CD4-positive, alpha-beta T cell (primary cell): ENCODE measurements around the gene C16orf95. TPM values are rescaled to one million over a fixed set of nuclear protein-coding genes. Genes with fewer than 3 reads are reported as not detected.

Experiments used
- ATAC-seq: fragments of 200-7000 bp; cut with Tn5 transposase; one replicate; pipeline ENCODE4 v1.10.0; 2022; ENCODE audit warnings: mild to moderate bottlenecking; ENCODE audit not compliant: poor library complexity
- CTCF ChIA-PET: fragments of 350-600 bp; sonication (Branson Sonifier 250); formaldehyde crosslinking; loops from one replicate; lab custom pipeline; 2021; ENCODE audit warnings: antibody characterized with exemption, inconsistent platforms; lab: Charles Lee
- POLR2A ChIA-PET: fragments of 350-600 bp; sonication (Branson Sonifier 250); formaldehyde crosslinking; loops from one replicate; lab custom pipeline; 2021; ENCODE audit warnings: antibody characterized with exemption, inconsistent platforms; lab: Charles Lee
- DNase-seq, 14 experiments: peaks; one replicate each; pipeline ENCODE4 v3.0.0-alpha.2; 2013 to 2020; ENCODE audit warnings: mixed read lengths in 2 of 14
- H3K27ac ChIP-seq, 2 donors: one replicate each; pipeline versions ENCODE4 v1.5.1 to v1.7.0; 2013; ENCODE audit warnings: low read length in 2 of 2, low read depth in 1 of 2, mild to moderate bottlenecking in 1 of 2
- H3K27me3 ChIP-seq, 2 experiments: 1 replicate in 1 of 2; 2 replicates in 1 of 2; pipeline versions ENCODE4 v1.6.1 to v1.7.0; 2013; ENCODE audit warnings: low read length in 2 of 2, control low read depth in 1 of 2, mild to moderate bottlenecking in 1 of 2, moderate library complexity in 1 of 2; ENCODE audit not compliant: insufficient read depth in 2 of 2, control insufficient read depth in 1 of 2
- H3K36me3 ChIP-seq: one replicate; pipeline ENCODE4 v1.6.1; 2013; ENCODE audit warnings: low read length, control low read depth; ENCODE audit not compliant: insufficient read depth
- H3K4me1 ChIP-seq: one replicate; pipeline ENCODE4 v1.6.1; 2013; ENCODE audit warnings: low read length, control low read depth; ENCODE audit not compliant: insufficient read depth
- H3K4me3 ChIP-seq: one replicate; pipeline ENCODE4 v1.5.1; 2013; ENCODE audit warnings: mild to moderate bottlenecking, low read length, moderate library complexity
- H3K9me3 ChIP-seq, 2 experiments: 1 replicate in 1 of 2; 2 replicates in 1 of 2; pipeline versions ENCODE4 v1.6.1 to v1.7.0; 2013; ENCODE audit warnings: low read length in 2 of 2, mild to moderate bottlenecking in 2 of 2, control low read depth in 1 of 2, moderate library complexity in 1 of 2; ENCODE audit not compliant: control insufficient read depth in 1 of 2, insufficient read depth in 1 of 2
- H3K27ac Mint-ChIP-seq: one replicate; pipeline ENCODE4 v1.8.0; 2020; ENCODE audit warnings: mixed read lengths
- H3K27me3 Mint-ChIP-seq: one replicate; pipeline ENCODE4 v1.8.0; 2021; ENCODE audit warnings: mixed read lengths
- H3K36me3 Mint-ChIP-seq: one replicate; pipeline ENCODE4 v1.8.0; 2021; ENCODE audit warnings: low read depth, mixed read lengths
- H3K4me1 Mint-ChIP-seq: one replicate; pipeline ENCODE4 v1.8.0; 2021; ENCODE audit warnings: low read depth, mixed read lengths
- H3K4me3 Mint-ChIP-seq: one replicate; pipeline ENCODE4 v1.8.0; 2020; ENCODE audit warnings: mild to moderate bottlenecking, mixed read lengths
- H3K9me3 Mint-ChIP-seq: one replicate; pipeline ENCODE4 v1.8.0; 2020; ENCODE audit warnings: mixed read lengths
- intact Hi-C, 2 experiments: fragments of 100-400 bp; cut with DNase I in 1 of 2; cut with micrococcal nuclease in 1 of 2; formaldehyde crosslinking; loops; one replicate each; pipeline versions ENCODE4 v1.15.1 to v1.9.0; 2023 to 2025; cut with DNase I, micrococcal nuclease
- total RNA-seq, 174 experiments: library from RNA in 2 of 174; stranded (reverse) in 2 of 174; gene quantifications; one replicate each; pipeline ENCODE4 v1.2.3 and lab custom pipeline; 2021 to 2026
- TF ChIP-seq, protein P1 (sequence below): fragments of 200-600 bp; IDR thresholded peaks from one replicate; pipeline ENCODE4 v1.8.0; 2022; ENCODE audit warnings: antibody characterized with exemption, mild to moderate bottlenecking

C16orf95 gene
- total RNA-seq, 2 experiments from 2014 or later, result 0.74 to 1.2 TPM

DNA sequence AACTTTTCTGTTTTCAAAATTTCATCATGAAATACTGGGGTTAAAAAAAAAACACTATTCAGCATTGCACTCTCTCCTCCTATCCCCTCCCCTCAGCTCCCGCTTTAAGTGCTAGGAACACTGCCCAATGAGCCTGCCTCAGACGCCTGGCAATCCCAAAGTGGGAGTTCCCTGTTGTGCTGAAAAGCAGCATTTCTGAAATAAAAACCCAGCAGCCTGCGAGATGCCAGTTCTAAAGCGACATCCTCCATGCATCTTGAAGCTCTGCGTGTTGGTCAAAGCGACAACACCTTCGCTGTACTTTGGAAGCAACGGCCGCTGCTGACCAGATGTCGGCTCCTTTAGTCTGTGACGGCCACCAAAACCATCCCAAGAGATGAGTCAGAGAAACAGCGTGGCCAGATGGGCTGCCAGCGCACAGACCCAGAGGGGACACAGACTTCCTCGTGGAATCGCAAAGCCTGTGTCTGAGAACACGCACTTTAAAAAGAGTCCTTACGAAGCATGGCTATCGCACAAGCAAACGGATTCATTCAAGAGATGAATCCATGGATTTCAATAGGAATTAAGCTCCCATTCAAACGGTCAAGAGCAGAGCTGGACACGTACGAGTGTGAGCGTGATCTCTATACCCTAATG is 33.6 kb upstream of the C16orf95 start:
- Mint-ChIP-seq H3K4me3 (no peak overlapping the region), H3K27ac (no peak overlapping the region)
- no peaks in the 10 kb centered on the region for H3K27me3 ChIP-seq

DNA sequence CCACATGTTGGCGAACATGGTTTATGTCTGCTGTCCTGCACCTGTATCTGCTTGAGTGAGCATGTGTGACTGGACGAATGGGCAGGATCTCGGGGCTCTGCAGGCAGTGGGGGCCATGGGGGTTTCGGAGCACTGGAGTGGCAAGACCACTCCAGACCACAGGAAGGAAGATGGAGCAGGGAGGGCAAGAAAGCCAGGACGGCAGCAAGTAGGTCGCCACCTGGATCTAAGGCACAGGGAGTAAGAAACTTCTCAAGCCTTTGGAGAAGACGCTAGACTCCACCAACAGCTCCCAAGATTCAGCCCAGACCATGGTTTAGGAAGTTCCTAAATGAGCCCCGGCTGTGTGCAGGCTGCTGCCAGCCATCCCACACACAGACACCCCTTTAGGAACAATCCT is 32.8 kb upstream of the C16orf95 start:
- H3K4me3 Mint-ChIP-seq, result no peak overlapping the region
- ATAC-seq (no peak), DNase-seq (no peak)
- H3K27me3 ChIP-seq, result no peaks in the 10 kb centered on the region
- H3K9me3 ChIP-seq, result peaks cover 0 to 4% of the 10 kb centered on the region in 2 experiments
- no peaks in the 10 kb centered on the region for H3K9me3 Mint-ChIP-seq
- intact Hi-C loops, result no loop called here
- no peak overlapping the region for H3K4me3 ChIP-seq
- no peak overlapping the region for H3K27ac ChIP-seq
- H3K4me1 ChIP-seq, result peaks cover 15% of the 10 kb centered on the region
- POLR2A ChIA-PET, result no interaction called here
- TF ChIP-seq, protein P1, sequence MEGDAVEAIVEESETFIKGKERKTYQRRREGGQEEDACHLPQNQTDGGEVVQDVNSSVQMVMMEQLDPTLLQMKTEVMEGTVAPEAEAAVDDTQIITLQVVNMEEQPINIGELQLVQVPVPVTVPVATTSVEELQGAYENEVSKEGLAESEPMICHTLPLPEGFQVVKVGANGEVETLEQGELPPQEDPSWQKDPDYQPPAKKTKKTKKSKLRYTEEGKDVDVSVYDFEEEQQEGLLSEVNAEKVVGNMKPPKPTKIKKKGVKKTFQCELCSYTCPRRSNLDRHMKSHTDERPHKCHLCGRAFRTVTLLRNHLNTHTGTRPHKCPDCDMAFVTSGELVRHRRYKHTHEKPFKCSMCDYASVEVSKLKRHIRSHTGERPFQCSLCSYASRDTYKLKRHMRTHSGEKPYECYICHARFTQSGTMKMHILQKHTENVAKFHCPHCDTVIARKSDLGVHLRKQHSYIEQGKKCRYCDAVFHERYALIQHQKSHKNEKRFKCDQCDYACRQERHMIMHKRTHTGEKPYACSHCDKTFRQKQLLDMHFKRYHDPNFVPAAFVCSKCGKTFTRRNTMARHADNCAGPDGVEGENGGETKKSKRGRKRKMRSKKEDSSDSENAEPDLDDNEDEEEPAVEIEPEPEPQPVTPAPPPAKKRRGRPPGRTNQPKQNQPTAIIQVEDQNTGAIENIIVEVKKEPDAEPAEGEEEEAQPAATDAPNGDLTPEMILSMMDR, result no peak
- CTCF ChIA-PET, result no interaction called here
- H3K27ac Mint-ChIP-seq, result no peak overlapping the region
- H3K36me3 ChIP-seq, result peaks cover 21% of the 10 kb centered on the region
- peaks cover 42% of the 10 kb centered on the region for H3K36me3 Mint-ChIP-seq
- H3K4me1 Mint-ChIP-seq, result peaks cover 14% of the 10 kb centered on the region
- H3K27me3 Mint-ChIP-seq, result no peaks in the 10 kb centered on the region

More for the DNA sequence above, 33.6 kb upstream of the C16orf95 start:
- DNase-seq (no peak), ATAC-seq (no peak)
- Histone ChIP-seq H3K36me3 (peaks cover 16% of the 10 kb centered on the region), H3K9me3 (peaks cover 0 to 4% of the 10 kb centered on the region in 2 experiments), H3K4me1 (peaks cover 9% of the 10 kb centered on the region), H3K27ac (no peak overlapping the region), H3K4me3 (no peak overlapping the region)
- Mint-ChIP-seq H3K9me3 (no peaks in the 10 kb centered on the region), H3K36me3 (peaks cover 40% of the 10 kb centered on the region), H3K4me1 (peaks cover 7% of the 10 kb centered on the region), H3K27me3 (no peaks in the 10 kb centered on the region)
- POLR2A ChIA-PET, result no interaction called here
- CTCF ChIA-PET, result no interaction called here
- TF ChIP-seq, protein P1, result no peak
- intact Hi-C loops, result no loop called here

DNA sequence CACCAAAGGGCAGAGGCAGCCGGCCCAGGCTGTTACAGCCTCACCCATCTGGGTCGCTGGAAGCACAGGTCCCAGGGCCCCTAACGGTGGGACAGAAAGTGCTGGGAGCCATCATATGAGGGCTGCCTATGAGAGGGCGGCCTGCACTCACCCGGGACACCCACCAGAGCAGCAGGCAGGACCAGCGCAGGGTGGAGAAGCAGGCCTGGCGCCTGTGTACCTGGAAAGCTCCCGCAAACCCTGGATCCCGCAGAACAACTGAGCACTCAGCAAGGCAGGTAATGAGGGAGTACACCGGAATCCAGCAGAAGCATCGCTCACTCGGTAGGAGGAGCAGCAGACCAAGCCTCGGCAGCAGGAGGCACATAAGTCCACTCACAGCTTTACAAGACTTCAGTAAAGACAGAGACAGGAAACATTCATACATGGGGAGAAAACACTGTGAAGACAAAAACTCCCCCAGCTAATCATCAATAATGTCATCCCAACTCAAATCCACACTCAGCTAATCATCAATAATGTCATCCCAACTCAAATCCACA is 31.5 kb upstream of the C16orf95 start:
- Histone ChIP-seq H3K4me1 (peaks cover 28% of the 10 kb centered on the region), H3K9me3 (peaks cover 0 to 4% of the 10 kb centered on the region in 2 experiments), H3K4me3 (no peak overlapping the region), H3K36me3 (peaks cover 27% of the 10 kb centered on the region), H3K27ac (no peak overlapping the region), H3K27me3 (no peaks in the 10 kb centered on the region)
- POLR2A ChIA-PET, result interaction anchor here (1.8 kb wide), 1 partner anchor 35 kb away, joined by 8 read pairs; the partner anchor contains the start of gene FBXO31
- intact Hi-C loops, result no loop called here
- Mint-ChIP-seq H3K4me3 (no peak overlapping the region), H3K36me3 (peaks cover 51% of the 10 kb centered on the region), H3K9me3 (no peaks in the 10 kb centered on the region), H3K27me3 (no peaks in the 10 kb centered on the region), H3K4me1 (peaks cover 16% of the 10 kb centered on the region), H3K27ac (no peak overlapping the region)
- ATAC-seq (no peak), DNase-seq (no peak)
- TF ChIP-seq, protein P1, result no peak
- CTCF ChIA-PET, result no interaction called here
